HFF-Myc (cell line): ENCODE data around the gene ZC3H12A.
"Not testable (repeated sequence)": the region's sequence is repeated elsewhere in the genome, so short reads cannot be mapped to it uniquely, and the experiment has no call there.

Experiments used
- DNase-seq: peaks from one replicate; pipeline ENCODE4 v3.0.0-alpha.2; 2011; ENCODE audit warnings: low read depth; ENCODE audit errors: extremely low read depth
- H3K4me3 ChIP-seq: replicated peaks from 2 replicates; pipeline ENCODE4 v1.5.1; 2011; ENCODE audit warnings: low read depth, mild to moderate bottlenecking, control low read depth, low read length
- TF ChIP-seq, protein P1 (sequence below): IDR thresholded peaks from 2 replicates; pipeline ENCODE4 v1.5.1; 2012; ENCODE audit warnings: mild to moderate bottlenecking, low read depth, low read length, control low read depth; ENCODE audit errors: missing control alignments

The ZC3H12A gene

GRCh38 chr1:37498872-37499617 lies 24.7 kb downstream of the ZC3H12A start:
- DNase-seq, result no peak
- no peak overlapping the region for H3K4me3 ChIP-seq
- TF ChIP-seq, protein P1, sequence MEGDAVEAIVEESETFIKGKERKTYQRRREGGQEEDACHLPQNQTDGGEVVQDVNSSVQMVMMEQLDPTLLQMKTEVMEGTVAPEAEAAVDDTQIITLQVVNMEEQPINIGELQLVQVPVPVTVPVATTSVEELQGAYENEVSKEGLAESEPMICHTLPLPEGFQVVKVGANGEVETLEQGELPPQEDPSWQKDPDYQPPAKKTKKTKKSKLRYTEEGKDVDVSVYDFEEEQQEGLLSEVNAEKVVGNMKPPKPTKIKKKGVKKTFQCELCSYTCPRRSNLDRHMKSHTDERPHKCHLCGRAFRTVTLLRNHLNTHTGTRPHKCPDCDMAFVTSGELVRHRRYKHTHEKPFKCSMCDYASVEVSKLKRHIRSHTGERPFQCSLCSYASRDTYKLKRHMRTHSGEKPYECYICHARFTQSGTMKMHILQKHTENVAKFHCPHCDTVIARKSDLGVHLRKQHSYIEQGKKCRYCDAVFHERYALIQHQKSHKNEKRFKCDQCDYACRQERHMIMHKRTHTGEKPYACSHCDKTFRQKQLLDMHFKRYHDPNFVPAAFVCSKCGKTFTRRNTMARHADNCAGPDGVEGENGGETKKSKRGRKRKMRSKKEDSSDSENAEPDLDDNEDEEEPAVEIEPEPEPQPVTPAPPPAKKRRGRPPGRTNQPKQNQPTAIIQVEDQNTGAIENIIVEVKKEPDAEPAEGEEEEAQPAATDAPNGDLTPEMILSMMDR, result no peak

GRCh38 chr1:37501661-37502060 lies 27.3 kb downstream of the ZC3H12A start:
- DNase-seq, result no peak
- H3K4me3 ChIP-seq, result no peak overlapping the region
- TF ChIP-seq, protein P1, result no peak

DNA sequence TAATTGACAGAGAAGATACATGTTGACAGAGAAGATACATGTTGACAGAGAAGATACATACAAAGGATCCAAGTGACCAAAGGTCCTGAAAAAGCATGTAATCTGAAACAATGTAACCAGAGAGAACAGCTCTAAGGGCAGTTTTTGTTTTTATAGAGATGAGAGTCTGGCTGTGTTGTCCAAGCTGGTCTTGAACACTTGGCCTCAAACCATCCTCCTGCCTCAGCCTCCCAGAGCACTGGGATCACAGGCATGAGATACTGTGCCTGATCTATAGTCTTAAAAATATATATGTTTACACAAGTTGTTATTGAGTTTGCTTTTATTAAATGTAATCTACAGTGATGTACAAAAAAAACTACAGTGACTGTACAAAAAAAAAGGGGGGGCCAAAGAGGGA lies 27.7 kb downstream of the ZC3H12A start:
- no peak for DNase-seq
- no peak overlapping the region for H3K4me3 ChIP-seq
- TF ChIP-seq, protein P1, result no peak

GRCh38 chr1:37502791-37503190 lies 28.4 kb downstream of the ZC3H12A start:
- not testable (repeated sequence) for DNase-seq, H3K4me3 ChIP-seq

DNA sequence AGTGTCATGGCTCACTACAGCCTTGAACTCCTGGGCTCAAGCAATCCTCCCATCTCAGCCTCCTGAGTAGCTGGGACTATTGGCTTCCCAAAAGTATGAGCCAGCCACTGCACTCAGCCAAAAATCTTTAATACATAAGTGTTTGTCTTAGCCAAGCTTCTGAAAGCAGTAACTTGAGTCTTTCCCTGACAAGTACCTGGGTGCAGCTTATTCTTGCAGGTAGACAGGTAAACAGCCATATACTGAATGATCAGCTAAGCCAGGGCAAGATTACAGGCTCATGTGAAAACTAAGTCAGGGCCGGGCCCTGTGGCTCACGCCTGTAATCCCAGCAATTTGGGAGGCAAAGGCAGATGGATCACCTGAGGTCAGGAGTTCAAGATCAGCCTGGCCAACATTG lies 32.4 kb downstream of the ZC3H12A start:
- H3K4me3 ChIP-seq, result no peak overlapping the region
- DNase-seq, result no peak
- TF ChIP-seq, protein P1, result no peak

DNA sequence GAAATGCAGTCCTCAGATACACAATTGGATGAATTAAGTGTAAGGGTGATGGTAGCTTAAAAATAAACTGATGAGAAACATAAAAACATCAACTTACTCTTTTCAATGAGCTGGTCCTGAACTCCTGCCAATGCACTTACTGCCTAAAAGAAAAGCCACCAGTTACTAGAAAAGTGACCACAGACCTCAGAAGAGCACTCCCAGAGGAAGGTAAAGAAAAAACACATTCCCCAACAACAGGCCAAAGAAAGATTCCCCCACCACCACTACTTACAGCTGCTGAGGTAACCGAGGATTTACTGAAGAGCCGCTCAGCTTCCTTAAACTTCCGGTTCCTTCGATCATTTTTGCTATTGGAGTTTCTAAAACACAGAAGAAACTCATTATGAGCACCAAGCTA lies 34.8 kb downstream of the ZC3H12A start:
- peak; percentile 20 for DNase-seq
- TF ChIP-seq, protein P1, result peak; percentile 8
- H3K4me3 ChIP-seq, result no peak overlapping the region

DNA sequence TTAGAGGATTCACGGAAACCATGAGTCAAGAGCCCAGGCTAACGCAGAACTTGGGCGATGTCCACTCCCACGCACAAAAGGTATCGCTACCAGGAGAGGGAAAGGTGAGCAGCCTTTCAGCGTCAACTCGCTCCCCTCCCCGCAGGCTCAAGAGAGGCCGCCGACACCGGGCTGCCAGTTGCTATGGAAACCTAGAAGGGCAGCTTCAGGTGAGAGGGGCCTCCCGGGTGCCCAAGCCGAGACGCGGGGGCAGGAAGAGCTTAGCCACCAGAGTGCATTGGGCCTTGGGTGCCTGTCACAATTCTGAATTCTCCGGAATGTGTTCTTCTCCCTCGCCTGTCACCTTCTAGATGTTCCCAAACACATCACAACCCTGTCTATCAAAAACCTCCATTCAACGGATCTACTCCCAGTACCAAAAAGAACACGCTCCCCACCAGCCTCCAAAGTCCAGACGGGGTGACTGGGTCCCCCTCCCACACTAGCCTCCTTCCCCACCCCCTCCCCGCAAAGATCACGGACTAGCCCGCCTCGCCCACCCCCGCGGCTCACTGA lies 39.5 kb downstream of the ZC3H12A start:
- no peak for DNase-seq
- H3K4me3 ChIP-seq, result peak overlapping the region; percentile 61
- TF ChIP-seq, protein P1, result no peak
